ENCODE data around the gene EFNA1.

Gene EFNA1

GRCh38 chr1:155124503-155125463, 2.9 kb upstream of the EFNA1 start:
- DNase-seq (ENCODE audit: low spot score): no peak

- DNase-seq (ENCODE audit: low spot score): no peak
Measured at GRCh38 chr1:155125511-155125945, 2.1 kb upstream of the EFNA1 start.

- no peak for DNase-seq (ENCODE audit: low spot score)
Measured at GRCh38 chr1:155125946-155126555, 1.6 kb upstream of the EFNA1 start.

GRCh38 chr1:155126556-155127104, 1.0 kb upstream of the EFNA1 start:
- DNase-seq (ENCODE audit: low spot score): no peak

- DNase-seq (ENCODE audit: low spot score): no peak
Measured at GRCh38 chr1:155127967-155128754, 485 bp downstream of the EFNA1 start.

GRCh38 chr1:155128755-155129473, 1.2 kb downstream of the EFNA1 start:
- no peak for DNase-seq (ENCODE audit: low spot score)

- no peak for DNase-seq (ENCODE audit: low spot score)
Measured at GRCh38 chr1:155130272-155131006, 2.8 kb downstream of the EFNA1 start.

GRCh38 chr1:155131285-155131684, 3.6 kb downstream of the EFNA1 start:
- DNase-seq (ENCODE audit: low spot score): no peak

GRCh38 chr1:155131856-155132255, 4.2 kb downstream of the EFNA1 start:
- no peak for DNase-seq (ENCODE audit: low spot score)

- no peak for DNase-seq (ENCODE audit: low spot score)
Measured at GRCh38 chr1:155133799-155134281, 6.2 kb downstream of the EFNA1 start.

- no peak for DNase-seq (ENCODE audit: low spot score)
Measured at GRCh38 chr1:155134322-155134721, 6.6 kb downstream of the EFNA1 start.

GRCh38 chr1:155134880-155135414, 7.3 kb downstream of the EFNA1 start:
- peak; percentile 73 for DNase-seq (ENCODE audit: low spot score)

GRCh38 chr1:155135415-155136028, 7.8 kb downstream of the EFNA1 start, which contains the start of gene SLC50A1:
Gene SLC50A1, plus strand, starts transcription at chr1:155135852. Its CDS starts 60 bp downstream, at chr1:155135912.
- peak; percentile 92 for DNase-seq (ENCODE audit: low spot score)

GRCh38 chr1:155136748-155137147, 9.1 kb downstream of the EFNA1 start:
- peak; percentile 83 for DNase-seq (ENCODE audit: low spot score)

GRCh38 chr1:155137154-155137949, 9.7 kb downstream of the EFNA1 start:
- DNase-seq (ENCODE audit: low spot score): peak; percentile 53

GRCh38 chr1:155139895-155140629, 12.4 kb downstream of the EFNA1 start, which contains the start of gene DPM3:
Gene DPM3, minus strand, starts transcription at chr1:155140531. Its CDS starts 291 bp downstream, at chr1:155140240.
- DNase-seq (ENCODE audit: low spot score): peak; percentile 87

- DNase-seq (ENCODE audit: low spot score): no peak
Measured at GRCh38 chr1:155140630-155140953, 12.9 kb downstream of the EFNA1 start.

- no peak for DNase-seq (ENCODE audit: low spot score)
Measured at GRCh38 chr1:155141749-155142148, 14.1 kb downstream of the EFNA1 start.
